SIG-M5 treated with dmso at 0.1 percent for 504 hours (cell line): ENCODE results near the gene OXA1L.
"Not testable (repeated sequence)": the region's sequence is repeated elsewhere in the genome, so short reads cannot be mapped to it uniquely, and the experiment has no call there.

ENCODE experiments used
- DNase-seq: peaks from one replicate; lab custom pipeline; 2025; ENCODE audit not compliant: unreplicated experiment; lab: John Stamatoyannopoulos, UW

Gene OXA1L

DNA sequence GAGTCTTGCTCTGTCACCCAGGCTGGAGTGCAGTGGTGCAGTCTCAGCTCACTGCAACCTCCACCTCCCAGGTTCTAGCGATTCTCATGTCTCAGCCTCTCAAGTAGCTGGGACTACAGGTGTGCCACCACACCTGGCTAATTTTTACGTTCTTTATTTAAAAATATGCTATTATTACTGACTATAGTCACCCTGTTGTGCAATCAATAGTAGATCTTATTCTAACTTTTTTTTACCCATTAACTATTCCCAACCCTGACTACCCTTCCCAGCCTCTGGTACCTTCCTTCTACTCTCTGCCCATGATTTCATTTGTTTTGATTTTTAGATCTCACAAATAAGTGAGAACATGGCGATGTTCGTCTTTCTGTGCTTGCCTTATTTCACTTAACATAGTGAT lies 2.5 kb downstream of the OXA1L start:
- DNase-seq, result no peak

DNA sequence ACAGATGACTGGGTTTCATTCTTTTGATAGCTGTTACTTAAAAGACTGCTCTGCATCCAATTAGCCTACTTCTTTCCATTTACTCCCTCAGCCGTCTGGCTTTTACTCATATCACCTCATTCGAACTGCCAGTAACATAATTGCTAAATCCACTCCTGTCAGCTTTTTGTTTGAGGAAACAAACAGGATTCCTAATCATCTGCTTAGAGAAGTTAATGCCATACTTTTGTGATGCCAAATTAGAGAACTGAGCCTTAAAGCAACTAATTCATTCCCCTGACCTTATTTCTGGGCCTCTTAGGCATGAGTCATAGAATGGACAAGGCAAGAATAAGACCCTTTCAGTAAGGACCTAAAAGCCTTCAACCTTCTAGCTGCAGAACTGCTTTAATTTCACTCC lies 2.9 kb downstream of the OXA1L start:
- DNase-seq, result no peak

DNA sequence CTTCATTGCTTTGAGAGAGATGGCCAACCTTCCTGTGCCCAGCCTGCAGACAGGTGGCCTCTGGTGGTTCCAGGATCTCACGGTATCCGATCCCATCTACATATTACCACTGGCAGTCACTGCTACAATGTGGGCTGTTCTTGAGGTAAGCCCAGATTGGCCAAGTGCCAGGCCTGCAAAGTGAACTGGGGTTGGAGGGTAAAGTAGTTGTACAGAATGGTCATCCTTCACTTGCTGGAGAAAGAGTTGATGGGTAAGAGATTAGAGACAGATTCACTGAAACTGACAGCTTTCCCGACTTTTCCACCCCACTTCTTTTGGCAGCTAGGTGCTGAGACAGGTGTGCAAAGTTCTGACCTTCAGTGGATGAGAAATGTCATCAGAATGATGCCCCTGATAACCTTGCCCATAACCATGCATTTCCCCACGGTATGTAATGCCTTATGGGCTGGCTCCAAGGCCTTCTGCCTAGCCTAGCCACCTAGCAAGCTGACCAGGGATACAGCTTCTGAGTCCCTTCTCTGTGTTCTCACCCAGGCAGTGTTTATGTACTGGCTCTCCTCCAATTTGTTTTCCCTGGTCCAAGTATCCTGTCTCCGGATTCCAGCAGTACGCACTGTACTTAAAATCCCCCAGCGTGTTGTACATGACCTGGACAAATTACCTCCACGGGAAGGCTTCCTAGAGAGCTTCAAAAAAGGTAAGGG lies 4.1 kb downstream of the OXA1L start:
- DNase-seq, result no peak

DNA sequence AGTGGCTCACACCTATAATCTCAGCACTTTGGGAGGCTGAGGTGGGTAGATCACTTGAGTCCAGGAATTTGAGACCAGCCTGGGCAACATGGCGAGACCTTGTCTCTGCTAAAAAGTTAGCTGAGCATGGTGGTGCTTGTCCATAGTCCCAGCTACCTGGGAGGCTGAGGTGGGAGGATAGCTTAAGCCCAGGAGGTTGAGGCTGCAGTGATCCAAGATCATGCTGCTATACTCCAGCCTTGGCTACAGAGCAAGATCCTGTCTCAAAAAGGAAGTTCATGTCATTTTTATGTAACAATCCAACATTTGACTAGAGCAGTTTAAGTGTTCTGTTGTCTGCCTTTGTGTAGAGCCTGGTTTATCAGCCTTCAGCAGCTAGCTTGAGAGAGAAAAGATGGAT lies 6.2 kb downstream of the OXA1L start:
- no peak for DNase-seq

DNA sequence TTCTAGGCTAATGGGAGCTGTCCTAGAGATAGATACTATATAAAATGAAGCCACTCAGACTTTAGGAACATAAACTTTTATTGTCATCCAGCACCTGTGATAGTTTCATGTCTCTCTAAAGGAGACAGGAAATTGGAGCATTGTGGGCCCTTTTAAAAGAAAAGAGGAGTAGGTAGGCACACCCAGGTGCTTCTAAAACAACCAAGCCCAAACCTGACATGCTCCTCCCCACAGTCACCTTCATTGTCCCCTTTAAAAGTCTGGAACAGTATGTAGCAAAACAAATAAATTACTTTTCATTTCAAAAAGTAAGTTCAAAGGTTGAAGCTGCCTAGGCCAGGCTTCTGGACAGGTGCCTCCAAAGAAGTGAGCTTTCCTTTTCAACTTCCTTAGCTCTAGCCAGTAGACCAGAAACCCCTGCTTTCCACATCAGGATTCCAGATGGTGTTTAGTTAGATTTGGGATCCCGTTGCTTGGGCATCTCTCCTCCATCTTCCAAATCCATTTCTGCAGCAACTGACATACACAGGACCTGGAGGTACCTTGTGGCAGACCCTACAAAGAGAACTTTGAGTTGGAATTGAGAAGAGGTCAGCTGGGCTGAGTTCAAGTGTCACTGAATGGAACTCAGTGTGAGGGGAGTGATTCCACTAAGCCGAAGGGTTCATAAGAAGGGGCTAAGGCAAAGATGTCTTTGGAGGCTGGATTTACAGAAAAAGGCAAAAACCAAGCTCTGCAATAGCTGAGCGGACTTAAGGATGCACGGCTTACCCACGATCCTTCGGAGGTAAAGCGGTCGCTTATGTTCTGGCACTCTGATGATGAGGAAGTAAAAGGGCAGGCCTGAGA lies 6.9 kb downstream of the OXA1L start:
- DNase-seq, result no peak

DNA sequence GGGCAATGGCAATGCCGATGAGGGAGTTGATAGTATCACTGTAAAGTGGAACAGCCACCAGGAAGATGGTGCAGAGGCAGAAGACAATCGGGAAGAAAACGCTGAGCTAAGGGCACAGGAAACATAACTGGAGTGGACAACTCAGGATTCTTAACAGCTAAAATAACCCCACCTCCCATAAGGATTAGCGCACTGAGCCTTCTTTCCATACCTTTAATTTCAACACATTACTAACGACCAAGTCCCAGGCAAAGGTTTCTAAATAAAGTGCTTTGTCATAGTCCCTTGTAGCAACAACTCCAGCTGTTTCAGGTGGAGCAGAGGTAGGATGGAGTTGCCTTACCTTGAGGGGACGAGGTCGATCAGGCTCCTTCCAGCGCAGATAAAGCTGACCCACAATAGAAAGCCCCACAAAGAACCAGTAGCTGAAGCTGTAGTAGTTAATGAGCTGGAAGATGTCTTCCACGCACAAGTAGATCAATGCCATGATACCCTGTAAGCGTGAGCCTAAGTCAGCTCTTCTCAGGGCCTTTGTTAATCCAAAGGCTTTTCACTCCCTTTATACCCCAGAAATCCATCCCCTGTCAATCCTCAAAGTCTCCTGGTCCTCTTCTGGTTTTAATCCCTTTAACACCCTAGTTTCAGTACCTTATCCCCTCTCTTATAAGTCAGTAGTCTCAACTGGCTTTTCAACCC lies 7.7 kb downstream of the OXA1L start:
- DNase-seq, result no peak

DNA sequence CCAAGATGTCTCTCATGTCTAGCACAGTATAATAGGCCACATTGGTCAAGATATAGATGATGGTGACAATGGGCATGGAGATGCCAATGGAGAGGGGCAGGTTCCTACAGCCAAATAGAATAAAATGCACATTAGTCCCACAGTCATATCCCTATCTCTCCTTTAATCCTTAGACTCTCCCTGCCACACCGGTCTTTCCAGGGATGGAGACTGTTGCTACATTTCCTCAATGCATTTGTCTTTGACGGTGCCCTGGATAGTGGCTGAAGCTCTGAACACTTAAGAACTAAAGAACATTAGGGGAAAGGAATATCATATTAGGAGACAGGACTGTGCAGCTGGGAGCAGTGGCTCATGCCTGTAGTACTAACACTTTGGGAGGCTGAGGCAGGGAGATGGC lies 9.7 kb downstream of the OXA1L start:
- DNase-seq, result no peak

DNA sequence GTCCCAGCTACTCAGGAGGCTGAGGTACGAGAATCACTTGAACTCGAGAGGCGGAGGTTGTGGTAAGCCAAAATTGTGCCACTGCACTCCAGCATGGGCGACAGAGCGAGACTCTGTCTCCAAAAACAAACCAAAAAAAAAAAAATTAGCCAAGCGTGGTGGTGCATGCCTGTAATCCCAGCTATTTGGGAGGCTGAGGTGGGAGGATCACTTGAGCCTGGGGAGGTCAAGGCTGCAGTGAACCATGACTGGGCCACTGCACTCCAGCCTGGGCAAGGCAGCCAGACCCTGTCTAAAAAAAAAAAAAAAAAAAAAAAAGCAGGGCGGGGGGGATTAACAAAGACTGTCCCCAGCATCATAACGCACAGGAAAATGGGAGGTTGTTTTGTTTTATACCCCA lies 10.4 kb downstream of the OXA1L start:
- DNase-seq, result not testable (repeated sequence)

DNA sequence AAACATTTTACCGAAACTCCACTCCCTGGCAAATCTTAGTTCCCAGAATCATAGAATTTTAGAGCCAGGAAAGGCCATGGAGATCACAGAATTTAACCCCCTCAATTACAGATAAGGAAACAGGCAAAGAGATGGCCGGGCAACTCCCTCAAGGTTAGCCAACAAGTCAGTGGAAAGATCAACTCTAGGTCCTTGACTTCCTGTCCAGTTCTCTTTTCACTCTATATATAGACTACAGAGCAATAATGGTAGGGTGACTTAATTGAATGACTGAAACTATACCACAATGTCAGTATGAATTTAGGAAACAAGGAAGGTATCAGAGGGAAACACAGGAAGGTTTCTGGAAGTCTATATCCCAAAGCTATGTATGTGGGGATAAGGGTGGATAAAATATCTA lies 11.6 kb downstream of the OXA1L start:
- no peak for DNase-seq

DNA sequence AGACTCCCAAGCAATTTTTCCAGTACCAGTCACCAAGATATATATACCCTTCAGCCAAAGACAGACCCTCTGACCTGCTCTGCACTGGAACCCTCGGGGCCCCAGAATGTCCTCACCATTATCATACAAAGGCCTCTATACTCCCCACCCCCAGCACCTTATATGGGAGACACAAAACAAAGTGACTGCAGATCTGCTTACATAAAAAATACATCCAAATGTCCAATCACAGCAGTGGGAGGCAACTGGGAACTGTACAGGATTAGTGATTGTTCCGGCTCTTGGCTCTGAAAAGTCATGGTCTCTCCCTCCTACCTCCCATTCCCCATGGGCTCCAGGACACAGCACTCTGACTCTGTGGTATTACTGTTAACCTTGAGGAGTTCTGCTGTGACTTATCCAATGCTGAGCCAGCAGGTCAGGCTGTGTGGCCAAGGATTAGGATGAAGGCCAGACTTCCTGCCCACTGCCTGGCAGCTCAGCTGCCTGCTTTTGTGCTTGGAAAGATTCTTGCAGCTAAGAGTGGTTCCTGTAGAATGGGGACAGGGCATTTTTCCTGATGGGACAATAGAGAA lies 13.7 kb downstream of the OXA1L start:
- no peak for DNase-seq

DNA sequence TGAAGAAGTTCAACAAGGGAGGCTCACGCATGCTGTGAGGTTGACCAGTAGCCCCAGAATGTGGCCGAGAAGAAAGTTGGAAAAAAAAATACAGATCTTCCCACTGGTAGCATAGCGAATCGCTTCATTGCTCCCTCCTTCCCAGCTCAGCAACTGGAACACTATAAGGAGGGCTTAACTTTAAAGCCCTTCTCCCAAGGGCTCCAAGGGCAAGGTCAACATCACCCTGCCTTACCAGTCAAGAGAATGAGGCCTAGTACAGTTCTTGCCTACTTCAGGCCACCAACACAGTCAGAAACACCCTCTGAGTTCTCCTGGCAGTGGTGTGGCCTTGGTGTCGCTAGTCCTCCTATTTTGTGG lies 14.4 kb downstream of the OXA1L start:
- no peak for DNase-seq

DNA sequence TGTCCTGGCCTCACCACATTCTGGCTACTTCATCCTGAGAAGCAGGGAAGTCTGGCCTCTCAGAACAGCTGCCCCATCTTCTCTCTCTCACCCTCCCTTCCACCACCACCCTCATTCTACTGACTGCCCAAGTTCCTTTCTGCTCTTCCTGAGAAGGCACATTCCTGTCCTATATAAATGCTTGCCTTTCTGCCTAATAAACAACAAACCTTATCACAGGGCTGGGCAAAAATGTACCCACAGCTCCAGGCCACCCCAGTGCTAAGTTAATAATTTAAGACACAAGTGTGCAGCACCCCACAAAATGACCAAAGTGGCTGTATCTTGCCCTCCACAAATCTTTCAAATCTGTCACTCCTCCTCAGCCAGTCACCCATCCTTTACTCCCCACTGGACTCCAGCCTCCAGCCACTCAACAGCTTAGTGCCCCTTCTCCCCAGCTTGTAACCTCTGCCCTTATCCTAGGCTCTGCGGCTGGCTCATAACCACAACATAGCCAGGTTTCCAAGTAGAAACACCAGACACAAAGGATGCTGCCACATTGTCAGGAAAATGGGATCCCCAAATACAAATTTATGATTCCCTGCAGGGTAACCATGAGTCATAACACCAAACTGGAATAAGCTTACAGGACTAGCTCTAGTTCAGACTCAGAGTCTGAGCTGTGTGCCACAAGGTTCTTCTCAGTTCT lies 15.0 kb downstream of the OXA1L start:
- no peak for DNase-seq

DNA sequence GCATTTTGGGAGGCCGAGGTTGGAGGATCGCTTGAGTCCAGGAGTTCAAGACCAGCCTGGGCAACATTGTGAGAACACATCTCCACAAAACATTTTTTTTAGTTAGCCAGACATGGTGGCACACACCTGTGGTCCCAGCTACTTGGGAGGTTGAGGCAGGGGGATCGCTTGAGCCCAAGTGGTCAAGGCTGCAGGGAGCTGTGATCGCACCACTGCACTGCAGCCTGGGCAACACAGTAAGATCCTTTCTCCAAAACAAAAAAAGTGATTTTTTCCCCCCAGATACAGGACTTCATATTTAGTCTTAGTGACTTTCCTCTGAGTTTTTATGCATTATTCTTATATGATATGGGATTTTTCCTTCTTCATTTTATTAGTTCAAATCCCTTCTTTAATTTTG lies 20.2 kb downstream of the OXA1L start:
- DNase-seq, result no peak

DNA sequence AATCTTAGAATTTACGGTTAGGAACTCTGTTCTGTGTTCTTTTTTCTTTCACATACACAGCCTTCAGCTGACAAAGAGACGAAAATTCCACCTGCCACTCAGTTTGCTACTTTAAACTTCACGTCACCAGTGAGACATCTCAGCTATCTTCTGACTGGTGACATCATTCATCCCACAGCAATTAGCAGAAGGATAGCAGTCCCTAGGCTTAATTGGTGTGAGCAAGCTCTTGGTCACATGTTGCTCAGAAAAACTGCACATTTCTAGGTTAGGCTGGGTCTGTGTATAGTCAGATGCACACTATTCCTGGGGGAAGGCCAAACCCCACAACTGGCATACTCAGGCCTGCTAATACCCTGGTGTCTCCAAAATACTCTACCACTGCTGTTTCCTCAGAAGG lies 24.8 kb downstream of the OXA1L start:
- DNase-seq, result no peak

DNA sequence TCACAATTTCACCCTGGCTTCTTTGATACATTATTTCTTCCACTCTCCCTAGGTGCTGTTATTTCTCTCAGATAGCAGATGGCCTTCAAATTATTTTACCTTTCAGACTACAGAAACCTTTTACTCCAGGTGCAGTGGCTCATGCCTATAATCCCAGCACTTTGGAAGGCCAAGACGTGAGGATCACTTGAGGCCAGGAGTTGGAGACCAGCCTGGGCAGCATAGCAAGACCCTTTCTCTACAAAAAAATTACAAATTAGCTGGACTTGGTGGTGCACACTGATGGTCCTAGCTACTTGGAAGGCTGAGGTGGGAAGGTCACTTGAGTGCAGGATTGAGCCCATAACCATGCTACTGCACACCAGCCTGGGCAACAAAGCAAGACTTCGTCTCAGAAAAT lies 25.7 kb downstream of the OXA1L start:
- DNase-seq, result no peak

DNA sequence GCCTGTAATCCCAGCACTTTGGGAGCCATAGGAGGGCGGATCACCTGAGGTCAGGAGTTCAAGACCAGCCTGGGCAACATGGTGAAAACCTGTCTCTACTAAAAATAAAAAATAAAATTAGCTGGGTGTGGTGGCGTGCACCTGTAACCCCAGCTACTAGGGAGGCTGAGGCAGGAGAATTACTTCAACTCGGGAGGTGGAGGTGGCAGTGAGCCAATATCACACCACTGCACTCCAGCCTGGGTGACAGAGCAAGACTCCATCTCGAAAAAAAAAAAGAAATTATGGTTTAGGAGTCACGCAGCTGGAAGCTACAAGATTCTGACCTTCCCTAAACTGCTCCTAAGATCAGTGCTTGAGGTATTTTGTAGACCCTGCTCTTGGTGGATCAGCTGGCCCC lies 27.1 kb downstream of the OXA1L start:
- DNase-seq, result not testable (repeated sequence)

DNA sequence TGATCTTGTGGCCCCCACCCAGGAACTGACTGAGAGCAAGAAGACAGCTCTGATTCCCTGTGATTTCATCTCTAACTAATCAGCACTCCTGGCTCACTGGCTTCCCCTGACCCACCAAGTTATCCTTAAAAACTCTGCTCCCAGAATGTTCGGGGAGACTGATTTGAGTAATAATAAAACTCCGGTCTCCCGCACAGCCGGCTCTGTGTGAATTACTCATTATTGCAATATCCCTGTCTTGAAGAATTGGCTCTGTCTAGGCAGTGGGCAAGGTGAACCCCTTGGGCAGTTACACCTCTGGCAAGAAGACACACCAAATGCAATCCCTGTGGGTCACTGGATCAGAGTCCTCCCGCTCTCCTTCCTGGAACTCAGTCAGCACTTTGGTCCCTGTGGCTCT lies 27.5 kb downstream of the OXA1L start:
- DNase-seq, result no peak

DNA sequence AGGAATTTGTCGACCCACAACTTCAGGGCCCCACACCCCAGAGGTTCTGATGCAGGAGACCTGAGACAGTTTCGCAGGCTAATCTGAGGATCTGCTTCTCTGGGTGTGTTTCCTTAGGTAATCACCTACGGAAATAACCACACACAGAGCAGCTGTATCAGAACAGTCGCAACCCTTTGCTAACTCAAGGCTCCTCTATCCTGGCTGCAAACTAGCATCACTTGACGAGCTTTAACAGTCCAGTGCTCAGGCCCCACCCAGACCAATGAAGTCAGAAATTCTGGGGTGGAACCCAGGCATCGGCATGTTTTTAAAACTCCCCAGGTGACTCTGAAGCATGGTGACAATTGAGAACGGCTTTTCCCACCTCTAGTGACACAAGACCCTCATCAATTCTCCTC lies 28.1 kb downstream of the OXA1L start:
- no peak for DNase-seq

DNA sequence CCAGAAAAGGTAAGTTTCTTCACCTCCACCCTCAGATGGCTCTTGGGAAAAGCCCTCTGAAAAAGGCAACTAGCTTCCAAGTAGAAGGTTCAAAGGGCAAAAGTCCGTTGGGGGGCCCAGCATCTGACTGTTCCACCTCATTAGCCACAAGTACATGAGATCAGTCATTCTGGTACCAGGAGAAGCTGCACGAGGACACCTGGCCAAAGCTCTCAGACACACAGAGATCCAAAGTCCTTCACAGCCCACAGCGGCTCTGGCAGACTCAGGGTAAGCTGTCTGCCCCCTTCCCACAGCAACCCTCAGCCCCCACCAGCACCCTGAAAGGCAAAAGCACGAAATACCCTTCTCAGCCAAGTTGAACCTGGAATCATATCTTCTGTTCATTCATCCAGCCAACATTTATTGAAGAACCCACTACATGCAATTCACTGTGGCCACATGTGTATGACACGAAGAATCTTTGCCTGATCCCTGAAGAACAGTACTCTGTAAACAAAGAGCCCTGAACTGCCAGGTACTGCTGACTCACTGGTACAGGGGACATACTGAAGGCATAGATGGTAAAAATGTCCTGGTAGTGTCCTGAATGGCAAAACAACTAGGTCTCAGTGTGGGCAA lies 29.7 kb downstream of the OXA1L start:
- DNase-seq, result no peak

DNA sequence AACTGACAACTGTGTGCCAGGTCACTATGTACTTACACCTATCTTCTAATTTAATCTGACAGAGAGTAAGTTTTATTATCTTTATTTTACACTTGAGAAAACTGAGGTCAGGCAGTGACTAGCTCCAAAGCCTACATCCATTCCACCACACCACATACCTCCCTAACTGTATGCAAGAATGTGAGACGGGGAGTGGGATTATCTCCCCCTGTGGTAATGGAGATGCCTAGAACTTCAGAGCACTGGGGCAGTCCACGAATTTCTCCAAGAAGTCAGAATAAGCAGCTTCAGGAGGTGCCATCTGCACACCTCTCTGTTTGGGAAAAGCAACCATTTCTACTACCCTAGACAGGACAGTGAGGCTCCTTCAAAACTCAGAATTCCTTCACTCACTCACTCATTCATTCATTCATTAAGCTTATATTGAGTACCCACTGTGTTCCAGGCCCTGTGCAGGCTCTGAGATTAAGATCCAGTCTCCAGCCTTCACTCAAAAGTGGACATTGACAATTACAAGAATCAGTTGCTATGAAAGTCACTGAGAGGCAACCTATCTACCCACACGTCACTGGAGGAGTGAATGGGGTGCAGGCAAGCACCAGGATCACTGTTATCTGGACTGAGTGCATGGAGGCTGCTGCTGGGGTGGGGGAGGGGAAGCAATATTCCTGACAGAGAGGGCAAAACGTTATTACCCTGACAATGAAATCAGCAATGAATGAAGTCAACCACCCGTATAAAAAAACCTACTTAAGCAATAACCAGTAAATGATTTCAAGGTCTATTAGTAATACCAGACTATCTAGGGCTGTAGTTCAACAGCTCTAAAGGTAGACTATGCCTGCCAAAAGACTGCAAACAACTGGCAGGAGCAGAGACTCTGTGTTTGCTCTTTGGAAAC lies 30.8 kb downstream of the OXA1L start:
- no peak for DNase-seq
